NCI-H524 (cell line): Measurements from ENCODE around the gene ANXA1.

ENCODE experiments used
- DNase-seq, 2 experiments: peaks; one replicate each; lab custom pipeline; 2025; lab: John Stamatoyannopoulos, UW

ANXA1 gene

GRCh38 chr9:73138516-73138915 is 13.1 kb upstream of the ANXA1 start:
- no peak for DNase-seq

GRCh38 chr9:73141282-73141681 is 10.4 kb upstream of the ANXA1 start:
- DNase-seq, result no peak

- no peak for DNase-seq
Measured at GRCh38 chr9:73143711-73144328, 7.8 kb upstream of the ANXA1 start.

- DNase-seq, result no peak
Measured at GRCh38 chr9:73146111-73146815, 5.4 kb upstream of the ANXA1 start.

- no peak for DNase-seq
Measured at GRCh38 chr9:73148447-73148937, 3.2 kb upstream of the ANXA1 start.

- DNase-seq, result no peak
Measured at GRCh38 chr9:73149371-73150067, 2.1 kb upstream of the ANXA1 start.

- no peak for DNase-seq
Measured at GRCh38 chr9:73152543-73152844, 829 bp downstream of the ANXA1 start.

GRCh38 chr9:73152953-73153352 is 1.3 kb downstream of the ANXA1 start:
- DNase-seq, result no peak

- DNase-seq, result no peak
Measured at GRCh38 chr9:73153793-73154227, 2.1 kb downstream of the ANXA1 start.

GRCh38 chr9:73154271-73154670 is 2.6 kb downstream of the ANXA1 start:
- DNase-seq, result no peak

- DNase-seq, result no peak
Measured at GRCh38 chr9:73154722-73155121, 3.1 kb downstream of the ANXA1 start.

- DNase-seq, result no peak
Measured at GRCh38 chr9:73155377-73155776, 3.7 kb downstream of the ANXA1 start.

- no peak for DNase-seq
Measured at GRCh38 chr9:73155968-73156864, 4.6 kb downstream of the ANXA1 start.

- no peak for DNase-seq
Measured at GRCh38 chr9:73156865-73157187, 5.2 kb downstream of the ANXA1 start.

- DNase-seq, result no peak
Measured at GRCh38 chr9:73157811-73158210, 6.1 kb downstream of the ANXA1 start.

GRCh38 chr9:73158723-73159122 is 7.1 kb downstream of the ANXA1 start:
- no peak for DNase-seq

GRCh38 chr9:73160868-73161267 is 9.2 kb downstream of the ANXA1 start:
- no peak for DNase-seq

GRCh38 chr9:73162987-73163768 is 11.5 kb downstream of the ANXA1 start:
- DNase-seq, result no peak

- DNase-seq, result no peak
Measured at GRCh38 chr9:73165911-73166310, 14.2 kb downstream of the ANXA1 start.

- DNase-seq, result no peak
Measured at GRCh38 chr9:73166468-73166867, 14.8 kb downstream of the ANXA1 start.

- DNase-seq, result no peak
Measured at GRCh38 chr9:73167614-73168013, 15.9 kb downstream of the ANXA1 start.
